Neural progenitor cell (in vitro differentiated cells): Measurements from ENCODE around the gene R3HDM2.

ENCODE experiments used
- CTCF ChIP-seq: fragments of 200-600 bp; sonication (generic); IDR thresholded peaks from 2 replicates; pipeline ENCODE4 v1.5.1; 2017; ENCODE audit warnings: antibody characterized with exemption, mild to moderate bottlenecking
- EZH2 ChIP-seq: fragments of 200-600 bp; sonication (generic); IDR thresholded peaks from 2 replicates; pipeline ENCODE4 v1.6.1; 2017; ENCODE audit warnings: antibody characterized with exemption, mild to moderate bottlenecking, moderate library complexity
- EZH2phosphoT487 ChIP-seq: fragments of 200-600 bp; sonication (generic); IDR thresholded peaks from 2 replicates; pipeline ENCODE4 v1.6.1; 2017; ENCODE audit warnings: antibody characterized with exemption

GRCh38 chr12:57235017-57235727, 195.7 kb downstream of the R3HDM2 start:
- TF ChIP-seq CTCF (no peak), EZH2 (no peak), EZH2phosphoT487 (no peak)
